Epidermal melanocyte (primary cell): ENCODE data around the gene BCL11B.

Experiments
- DNase-seq: peaks from one replicate; pipeline ENCODE4 v3.0.0; 2011; ENCODE audit warnings: low spot score; ENCODE audit not compliant: insufficient read length

BCL11B gene

DNA sequence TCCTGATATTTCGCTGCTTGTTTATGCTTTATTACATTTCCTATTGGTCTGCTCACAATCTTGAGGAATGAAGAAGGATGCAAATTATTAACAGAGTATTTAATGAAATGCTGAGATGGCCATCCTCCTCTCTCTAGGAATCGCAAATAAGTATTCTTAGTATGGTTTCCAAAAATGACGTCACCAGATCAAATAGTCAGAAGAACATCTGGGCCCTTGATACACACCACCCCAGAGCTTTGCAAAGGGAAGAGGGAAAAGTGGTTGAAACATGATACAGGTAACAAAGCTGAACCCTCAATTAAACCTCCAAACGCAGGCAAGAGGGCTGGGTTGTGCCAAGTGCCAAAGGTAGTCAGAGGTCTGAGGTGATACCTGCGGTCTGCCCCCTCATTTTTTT is 107.3 kb downstream of the BCL11B start:
- DNase-seq = no peak

DNA sequence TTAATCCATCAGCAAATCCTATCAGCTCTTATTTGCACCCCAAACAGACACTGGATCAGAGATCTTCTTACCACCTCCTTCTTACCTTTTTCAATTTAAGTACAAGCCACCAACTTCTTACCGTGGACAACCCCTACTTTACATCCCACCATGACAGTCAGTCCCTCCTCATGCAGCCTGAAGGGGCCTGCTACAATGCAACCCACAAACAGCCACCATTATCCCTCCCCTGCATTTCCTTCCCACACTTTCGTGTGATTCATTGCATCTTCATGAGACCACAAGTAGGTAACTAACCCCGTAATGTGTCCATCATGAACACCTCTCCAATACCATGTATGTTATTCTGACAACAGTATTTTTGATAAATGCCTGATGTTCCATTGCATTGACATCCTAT is 108.6 kb downstream of the BCL11B start:
- no peak for DNase-seq

DNA sequence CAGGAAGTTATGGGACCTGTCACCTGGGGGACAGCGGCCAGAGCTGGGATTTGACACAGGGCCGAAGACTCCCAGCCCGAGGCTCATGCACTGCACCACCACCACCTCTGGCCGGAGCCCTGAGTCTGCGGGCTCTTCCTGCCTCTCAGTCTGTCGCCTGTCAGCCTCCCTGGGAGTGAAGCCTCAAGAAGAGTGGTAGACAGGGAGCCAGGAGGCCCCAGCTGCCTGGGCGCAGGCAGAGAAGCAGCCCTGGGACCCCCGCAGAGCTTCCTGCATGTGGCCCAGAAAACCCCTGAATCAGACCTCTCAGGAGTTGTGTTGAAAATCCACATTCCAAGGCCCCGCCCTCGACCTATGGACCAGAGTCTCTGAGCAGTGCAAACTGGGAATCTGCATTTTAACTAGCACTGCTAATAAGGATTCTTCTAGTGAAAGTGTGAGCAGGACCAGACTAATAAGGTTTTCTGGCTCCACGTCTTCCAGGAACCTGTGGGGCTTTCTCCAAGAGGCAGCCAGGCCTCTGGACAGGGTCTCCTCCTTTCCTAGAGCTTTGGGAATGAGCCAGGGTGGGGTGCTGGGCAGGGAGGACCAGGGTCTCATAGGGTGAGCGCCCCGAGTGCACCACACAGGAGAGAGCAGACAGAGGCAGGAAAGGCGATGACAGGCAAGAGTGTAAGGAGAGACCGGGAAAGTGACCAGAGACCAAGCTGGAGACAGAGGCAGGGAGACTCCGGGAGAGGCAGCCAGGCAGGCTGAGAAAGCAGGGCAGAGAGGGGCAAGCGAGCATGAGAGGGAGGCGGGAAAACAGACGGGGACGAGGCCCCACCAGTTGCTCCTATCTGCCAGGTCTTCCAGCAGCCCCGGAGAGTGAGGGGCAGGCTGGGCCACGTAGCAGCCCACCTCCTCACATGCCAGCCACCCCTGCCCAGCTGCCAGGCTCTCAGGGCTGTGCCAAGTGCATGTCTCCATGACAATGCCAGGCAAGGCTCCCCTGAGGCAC is 112.4 kb downstream of the BCL11B start:
- DNase-seq = no peak

DNA sequence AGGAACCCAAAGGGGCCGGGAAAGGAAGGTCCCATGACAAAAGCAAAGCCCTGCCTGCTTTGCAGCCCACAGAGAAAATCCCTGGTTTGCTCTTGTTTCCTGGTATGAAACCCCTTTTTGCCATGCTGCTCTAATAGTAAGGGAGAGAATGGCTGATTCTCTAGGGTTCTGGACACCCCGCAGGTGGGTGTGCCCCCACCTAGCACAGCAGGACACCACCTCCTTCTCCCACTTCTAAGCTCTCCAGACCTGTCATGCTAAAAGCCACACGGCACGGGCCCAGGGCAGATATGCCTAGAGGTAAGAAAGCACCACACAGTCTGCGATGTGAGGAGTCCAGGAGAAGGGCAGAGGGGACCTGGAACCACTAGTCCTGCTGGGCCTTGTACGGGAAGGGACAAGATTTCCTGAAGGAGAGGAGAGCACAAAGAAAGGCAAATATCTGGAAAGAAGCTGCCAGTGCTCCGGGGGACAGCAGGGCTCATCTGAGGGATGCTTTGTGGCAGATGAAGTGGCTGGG is 113.3 kb downstream of the BCL11B start:
- no peak for DNase-seq

DNA sequence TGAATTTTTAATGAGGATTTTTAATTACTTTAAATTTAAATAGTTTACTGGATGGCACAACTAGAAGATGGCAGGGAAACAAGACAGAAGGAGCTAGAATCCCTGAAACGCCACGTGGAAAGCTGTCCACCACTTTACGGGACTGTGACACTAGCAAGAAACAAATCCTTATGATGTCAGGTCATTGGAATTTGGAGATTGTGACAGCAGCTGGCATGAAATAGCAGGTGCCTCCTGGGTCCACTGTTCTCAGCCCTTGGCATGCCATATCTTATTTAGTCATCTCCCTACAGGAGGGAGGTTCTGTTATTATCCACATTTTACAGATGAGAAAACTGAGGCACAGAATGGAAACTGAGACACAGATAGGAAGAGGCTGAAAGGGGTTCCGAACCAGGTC is 113.8 kb downstream of the BCL11B start:
- no peak for DNase-seq

DNA sequence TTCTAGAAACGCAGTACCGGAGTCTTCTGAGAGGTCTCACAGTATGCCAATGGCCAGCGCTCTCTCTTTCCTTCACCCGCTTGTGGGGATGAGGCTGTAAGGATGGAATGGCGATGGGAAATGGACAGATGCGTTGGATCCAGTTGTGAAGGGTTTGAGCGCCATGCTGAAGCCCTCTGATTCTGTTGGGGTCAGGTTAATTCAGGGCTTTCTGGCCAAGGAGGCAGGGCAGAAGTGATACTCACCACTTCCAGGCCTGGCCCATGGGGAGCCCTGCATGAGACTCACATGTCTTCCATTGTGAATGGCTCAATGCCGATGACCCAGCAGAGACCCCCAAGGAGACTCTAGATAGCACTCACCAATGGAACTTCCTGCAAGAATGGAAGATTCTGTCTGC is 114.3 kb downstream of the BCL11B start:
- no peak for DNase-seq

DNA sequence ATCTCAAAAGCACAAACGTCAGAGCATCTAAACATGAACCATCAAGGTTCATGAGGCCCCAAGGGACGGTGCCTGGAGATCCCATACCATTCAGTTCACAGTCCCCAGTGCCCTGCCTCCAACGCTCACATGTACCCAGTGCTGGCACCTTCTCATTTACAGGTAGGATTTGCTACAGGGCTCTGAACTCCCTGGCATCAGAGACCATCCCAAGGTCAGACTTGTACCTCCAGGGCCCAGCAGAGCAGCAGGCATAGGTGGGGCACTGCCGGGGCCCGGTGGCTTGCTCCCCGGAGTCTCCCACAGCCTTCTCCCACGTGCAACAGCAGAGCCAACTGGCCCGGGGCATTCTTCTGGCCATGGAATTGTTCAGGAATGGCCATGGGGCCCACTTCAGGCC is 114.8 kb downstream of the BCL11B start:
- DNase-seq = no peak

DNA sequence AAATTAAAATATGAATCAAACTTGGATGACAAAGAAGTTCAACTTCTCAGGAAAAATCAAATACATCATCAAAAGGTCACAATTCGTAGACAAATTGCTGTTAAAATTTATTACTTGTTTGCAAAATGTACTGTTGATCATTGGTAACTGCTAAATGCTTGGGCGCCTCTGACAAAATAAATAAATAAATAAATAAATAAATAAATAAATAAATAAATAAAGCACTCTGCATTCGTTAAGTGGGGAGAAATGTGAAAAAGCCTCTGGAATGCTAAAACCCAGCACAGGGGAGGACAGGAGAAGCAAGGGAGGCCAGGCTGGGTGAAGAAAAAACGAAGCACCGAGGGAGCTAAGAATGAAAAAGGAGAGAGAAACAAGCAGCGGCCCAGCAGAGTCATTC is 115.2 kb downstream of the BCL11B start:
- no peak for DNase-seq

DNA sequence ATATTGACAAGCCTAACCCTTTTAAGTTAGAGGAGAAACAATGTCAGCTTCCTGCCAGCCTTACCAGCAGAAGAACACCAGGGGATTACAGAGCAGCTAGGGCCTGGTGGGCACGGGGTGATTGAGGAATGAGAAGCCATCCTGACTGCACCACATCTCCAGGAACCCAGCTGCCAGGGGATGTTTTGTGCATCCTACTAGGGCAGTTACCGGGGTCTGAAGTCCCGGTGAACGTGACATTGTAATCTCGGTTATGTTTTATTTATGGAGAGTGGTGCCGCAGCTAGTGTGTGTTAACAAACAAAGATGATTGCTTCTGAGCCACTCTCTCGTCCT is 115.9 kb downstream of the BCL11B start:
- DNase-seq = no peak

DNA sequence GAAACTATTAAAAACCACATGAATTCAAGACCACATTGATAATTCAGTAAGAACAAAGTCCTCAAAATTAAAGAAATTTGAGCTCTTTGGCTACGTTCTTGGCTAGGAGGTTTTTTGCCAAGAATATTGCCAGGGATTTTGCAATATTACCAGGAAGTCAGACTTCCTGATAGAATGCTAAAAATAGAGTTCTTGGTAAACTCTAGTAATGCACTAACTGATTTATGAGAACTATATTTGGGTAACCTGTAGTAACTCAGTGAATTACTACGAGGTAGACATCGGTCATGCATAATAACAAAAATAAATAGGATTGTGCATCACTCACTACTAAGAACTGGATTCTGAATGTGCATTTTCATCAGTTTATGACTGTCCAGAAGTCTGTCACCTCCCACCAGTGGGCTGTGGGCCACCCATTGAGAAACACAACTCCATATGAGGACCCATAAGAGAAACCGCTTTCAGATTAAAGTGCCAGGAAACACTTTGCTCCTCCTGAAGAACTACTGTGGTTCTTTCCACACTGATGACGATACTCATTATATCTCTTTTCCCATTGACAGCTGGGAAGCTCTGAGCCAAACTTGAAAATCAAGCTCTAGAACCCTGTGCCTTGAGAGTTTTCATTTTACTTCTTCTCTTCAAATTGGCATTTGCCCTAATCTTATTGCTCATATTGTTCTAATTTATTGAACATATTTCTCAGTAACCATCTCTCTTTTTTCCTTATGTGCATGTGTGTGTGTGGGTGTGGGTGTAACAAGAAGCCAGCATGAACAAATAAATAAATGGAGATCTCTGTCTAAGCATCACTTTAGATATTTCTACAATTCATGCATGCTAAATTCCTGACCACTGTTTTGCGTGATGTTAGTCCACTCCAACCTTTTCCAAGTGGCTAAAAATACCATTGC is 116.6 kb downstream of the BCL11B start:
- no peak for DNase-seq

DNA sequence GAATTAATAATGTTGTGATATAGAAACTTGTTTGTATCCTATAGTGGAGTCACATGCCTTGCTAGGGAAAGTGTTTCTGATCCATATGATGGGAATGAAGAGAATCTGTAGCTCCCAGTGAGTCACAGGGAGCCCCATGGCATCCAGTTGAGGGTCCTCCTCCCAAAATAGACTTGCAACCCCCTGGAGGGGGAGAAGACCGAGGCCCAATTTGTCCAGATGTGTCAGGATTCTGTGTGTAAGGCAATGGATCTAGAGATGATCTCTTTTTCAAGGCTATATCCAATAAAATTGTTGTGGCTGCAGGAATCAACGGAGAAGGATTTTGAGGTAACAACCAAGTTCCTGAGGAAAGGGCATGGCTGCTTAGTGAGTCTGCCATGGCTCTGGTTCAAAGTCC is 121.8 kb downstream of the BCL11B start:
- no peak for DNase-seq

DNA sequence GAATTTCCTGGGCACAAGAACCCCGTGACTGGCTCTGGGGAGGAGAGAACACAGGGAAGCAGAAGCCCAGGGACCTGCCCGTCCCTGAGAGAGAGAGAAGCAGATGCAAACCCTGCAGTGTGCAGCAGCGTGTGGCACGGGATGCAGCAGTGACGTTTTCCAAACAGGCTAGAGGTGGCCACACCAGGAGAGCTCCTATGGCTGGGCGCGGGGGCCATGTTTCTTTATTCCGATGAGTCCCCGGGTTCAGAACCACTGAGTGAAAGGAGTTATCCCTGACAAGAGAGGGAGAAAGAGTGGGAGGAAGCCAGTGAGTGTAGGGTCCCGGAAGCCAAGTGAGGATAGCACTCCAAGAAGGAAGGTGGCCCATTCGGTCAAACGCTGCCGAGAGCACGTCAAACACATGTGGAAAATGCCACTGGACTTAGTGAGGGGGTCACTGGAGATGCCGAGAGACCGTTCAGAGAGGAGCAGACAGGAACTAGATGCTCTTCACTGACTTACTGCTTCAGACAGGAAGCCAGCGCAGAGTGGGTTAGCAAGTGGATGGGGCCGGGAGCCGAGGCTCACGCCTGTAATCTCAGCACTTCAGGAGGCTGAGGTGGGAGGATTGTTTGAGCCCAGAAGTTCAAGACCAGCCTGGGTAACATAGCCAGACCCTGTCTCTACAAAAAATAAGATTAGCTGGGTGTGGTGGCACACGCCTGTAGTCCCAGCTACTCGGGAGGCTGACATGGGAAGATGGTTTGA is 123.0 kb downstream of the BCL11B start:
- no peak for DNase-seq

DNA sequence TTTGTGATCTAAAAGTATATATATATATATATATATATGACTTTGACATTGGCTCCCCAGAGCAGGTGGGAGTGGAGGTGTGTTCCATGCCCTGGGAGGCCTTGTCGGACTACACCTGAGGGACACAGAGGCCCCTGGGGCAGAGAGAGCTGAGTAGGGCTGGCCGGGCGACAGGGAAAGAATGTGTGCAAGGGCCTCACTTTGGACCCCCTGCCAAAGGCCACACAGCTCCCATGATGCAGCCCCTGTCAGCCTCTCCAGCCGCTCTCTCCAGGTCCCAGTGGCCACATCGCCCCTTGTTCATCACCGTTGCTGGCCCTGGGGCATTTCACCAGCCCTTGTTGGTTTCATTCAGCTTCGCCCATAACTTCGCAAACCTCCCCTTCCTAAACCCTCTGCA is 123.9 kb downstream of the BCL11B start:
- no peak for DNase-seq

DNA sequence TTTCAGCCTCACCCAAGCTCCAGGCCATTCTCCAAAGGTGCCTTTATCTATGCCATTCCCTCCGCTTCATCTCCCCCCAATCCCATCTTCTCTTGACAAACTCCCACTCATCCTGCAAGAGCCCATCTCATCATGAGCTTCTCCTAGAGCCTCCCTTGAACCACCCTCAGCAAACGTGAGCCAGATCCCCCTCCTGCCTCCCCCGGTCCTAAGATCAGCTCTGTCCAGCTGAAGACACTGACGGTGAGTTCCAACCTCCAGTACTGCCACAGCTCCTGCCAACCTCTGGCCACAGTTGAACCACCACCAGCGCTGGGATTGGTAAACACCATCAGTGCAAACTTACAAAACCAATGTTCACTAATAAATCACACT is 124.6 kb downstream of the BCL11B start:
- DNase-seq = no peak

DNA sequence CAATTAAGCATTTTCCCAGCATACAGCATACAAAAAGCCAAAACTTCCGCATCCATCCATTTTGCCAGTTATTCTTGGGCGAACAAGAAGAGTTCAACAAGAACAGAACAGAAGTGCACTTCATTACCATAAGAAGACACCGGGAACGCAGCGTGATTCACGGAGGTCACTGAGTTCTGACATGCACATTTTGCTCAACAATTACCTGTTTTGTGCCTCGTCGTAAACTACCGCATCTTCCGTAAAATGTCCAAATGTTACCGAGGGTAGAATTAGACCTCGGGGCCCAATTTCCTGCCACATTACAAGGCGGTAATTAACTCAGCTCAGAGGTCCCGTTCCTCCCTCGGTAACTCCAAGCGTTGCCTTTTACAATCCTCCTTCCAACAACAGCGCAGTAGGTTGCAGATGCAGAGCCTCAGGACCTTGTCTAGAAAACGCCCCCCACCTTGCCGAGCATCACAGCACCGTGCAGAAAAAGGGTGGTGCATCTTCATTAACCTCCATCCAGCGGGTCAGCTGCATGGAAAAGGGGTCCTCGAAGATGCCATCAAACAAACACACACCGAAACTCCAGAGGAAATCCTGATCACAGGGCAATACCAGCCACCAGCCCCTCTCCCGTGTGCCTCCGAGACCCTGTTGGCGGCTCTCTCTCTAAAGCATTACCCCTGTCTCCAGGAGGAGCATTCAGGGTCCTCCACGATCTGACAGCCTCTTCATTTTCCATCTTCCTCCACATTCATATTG is 125.2 kb downstream of the BCL11B start:
- no peak for DNase-seq

DNA sequence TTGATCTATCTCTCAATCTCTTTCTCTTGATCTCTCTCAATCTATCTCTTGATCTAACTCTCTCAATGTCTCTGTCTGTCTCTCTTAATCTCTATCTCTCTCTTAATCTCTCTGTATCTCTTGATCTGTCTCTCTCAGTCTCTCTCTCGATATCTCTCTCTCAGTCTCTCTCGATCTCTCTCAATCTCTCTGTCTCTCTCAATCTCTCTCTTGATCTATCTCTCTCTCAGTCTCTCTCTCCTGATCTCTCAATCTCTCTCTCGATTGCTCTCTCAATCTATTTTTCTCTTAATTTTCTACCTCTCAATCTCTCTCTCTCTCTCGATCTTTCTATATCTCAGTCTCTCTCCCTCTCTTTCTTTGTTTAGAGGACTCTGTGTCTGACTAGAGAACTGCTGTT is 126.7 kb downstream of the BCL11B start:
- no peak for DNase-seq

DNA sequence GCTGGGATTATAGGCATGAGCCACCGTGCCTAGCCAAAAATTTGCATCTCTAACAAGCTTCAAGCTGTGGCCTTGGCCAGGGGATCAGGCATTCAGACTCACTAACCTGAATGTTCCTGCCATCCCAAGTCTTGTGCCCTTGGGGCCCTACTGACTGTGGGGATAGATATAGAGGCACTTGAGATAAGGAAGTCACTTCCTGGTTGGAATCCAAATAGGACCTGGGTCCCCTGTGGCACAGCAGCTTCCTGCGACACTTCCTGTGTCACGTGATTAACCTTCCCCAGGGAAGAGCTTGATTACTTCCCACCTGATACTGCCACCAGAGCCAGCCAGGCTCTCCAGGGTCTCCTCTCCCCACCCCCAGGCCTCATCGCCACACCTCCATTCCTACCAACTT is 128.2 kb downstream of the BCL11B start:
- DNase-seq = no peak

DNA sequence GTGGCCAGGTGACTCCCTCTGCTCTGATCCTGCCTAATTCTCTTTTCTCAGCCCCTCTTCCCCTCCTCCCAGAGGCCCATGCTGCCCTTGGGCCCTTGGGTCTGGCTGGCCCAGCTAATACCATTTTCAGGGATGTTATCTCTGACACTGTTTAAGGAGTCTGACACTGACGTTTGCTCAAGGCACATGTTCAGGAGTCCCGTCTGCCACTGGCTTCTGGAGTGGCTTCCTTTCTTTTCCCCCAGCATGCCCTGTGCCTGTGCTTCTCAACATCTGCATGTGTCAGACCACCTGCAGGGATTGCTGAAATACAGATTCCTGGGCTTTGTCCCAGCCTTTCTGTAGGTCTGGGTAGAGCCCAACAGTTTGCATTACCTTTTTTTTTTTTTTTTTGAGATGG is 128.9 kb downstream of the BCL11B start:
- DNase-seq = no peak

DNA sequence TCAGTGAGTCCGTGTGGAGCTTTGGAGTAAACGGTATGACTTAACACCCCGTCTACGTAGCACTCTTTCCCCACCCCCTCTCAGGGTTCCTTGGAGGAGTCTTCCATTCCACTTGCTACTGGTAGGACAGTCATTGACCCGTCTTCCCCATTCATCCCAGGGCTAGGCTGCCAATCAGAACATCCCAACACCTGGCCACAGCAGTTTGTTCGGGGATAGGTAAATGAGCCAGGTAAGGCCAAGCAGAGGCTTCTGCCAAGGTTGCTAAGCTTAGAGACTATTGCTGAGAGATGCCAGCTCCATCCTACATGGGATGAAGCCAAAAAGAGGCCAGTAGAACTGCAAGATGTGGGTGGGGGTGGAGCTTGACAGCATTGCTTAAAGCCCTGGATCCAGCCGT is 130.8 kb downstream of the BCL11B start:
- no peak for DNase-seq

DNA sequence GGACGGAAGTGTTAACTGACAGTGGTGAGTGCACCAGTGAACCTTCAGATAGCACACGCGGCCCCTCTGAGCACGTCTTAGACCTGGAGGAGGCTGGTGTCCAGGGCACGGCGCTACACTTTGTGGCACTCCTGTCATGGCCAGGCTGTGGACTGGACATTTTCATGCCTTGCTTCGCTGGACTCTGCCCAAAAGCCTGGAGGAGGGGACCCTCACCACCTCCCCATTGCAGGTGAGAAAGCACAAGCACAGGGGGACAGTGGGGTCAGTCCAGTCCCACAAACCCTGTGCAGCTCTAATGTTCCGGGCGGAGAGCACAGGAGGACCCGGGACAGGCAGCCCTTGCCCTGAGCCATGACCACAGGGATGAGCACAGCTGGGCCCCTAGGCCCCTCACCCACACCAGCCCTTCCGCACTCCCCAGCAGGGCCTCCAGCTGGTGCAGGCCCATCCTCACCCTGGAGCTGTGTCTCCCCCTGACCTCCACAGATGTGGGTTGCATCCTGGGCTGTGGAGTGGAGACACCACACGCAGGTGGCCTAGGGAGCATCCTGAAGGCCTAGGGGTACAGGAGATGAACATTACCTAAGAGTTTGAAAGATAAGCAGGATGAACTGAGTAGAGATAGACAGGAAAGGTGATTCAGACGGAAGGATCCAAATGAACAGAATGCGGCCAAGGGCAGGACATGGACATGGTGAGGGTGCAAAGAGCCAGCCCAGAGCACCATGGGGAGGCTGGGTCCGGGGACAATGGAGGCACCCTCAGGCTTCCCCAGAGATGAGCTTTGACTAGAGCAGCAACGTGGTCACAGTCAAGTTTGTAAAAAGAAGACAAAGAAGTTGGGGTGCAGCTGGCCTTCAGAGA is 132.8 kb downstream of the BCL11B start:
- no peak for DNase-seq
